Measurements from ENCODE around the gene UCK1.
"Not testable (repeated sequence)": the region's sequence is repeated elsewhere in the genome, so short reads cannot be mapped to it uniquely, and the experiment has no call there.

Gene UCK1

GRCh38 chr9:131516930-131517329 is 14.1 kb downstream of the UCK1 start:
- in situ Hi-C loops (cut with MboI; ENCODE audit: low sequenced_read_pairs, unreplicated experiment) = no loop called here
- no peak for TF ChIP-seq CTCF (IDR thresholded peaks at IDR 0.05; ENCODE audit: borderline replicate concordance, control extremely low read depth, extremely low read depth, insufficient read depth, missing control alignments)
- no peak for DNase-seq (ENCODE audit: low spot score)

- no peak for DNase-seq (ENCODE audit: low spot score)
- no peak for TF ChIP-seq CTCF (IDR thresholded peaks at IDR 0.05; ENCODE audit: borderline replicate concordance, control extremely low read depth, extremely low read depth, insufficient read depth, missing control alignments)
- in situ Hi-C loops (cut with MboI; ENCODE audit: low sequenced_read_pairs, unreplicated experiment) = no loop called here
These were observed 15.0 kb downstream of the UCK1 start for GRCh38 chr9:131516100-131516499.

- in situ Hi-C loops (cut with MboI; ENCODE audit: low sequenced_read_pairs, unreplicated experiment); DNase-seq (ENCODE audit: low spot score): not testable (repeated sequence)
These were observed 15.5 kb downstream of the UCK1 start for GRCh38 chr9:131515559-131516031.

- DNase-seq (ENCODE audit: low spot score) = no peak
- in situ Hi-C loops (cut with MboI; ENCODE audit: low sequenced_read_pairs, unreplicated experiment) = no loop called here
- no peak for TF ChIP-seq CTCF (IDR thresholded peaks at IDR 0.05; ENCODE audit: borderline replicate concordance, control extremely low read depth, extremely low read depth, insufficient read depth, missing control alignments)
These were observed 17.9 kb downstream of the UCK1 start for GRCh38 chr9:131513177-131513576.

GRCh38 chr9:131511880-131512279 is 19.2 kb downstream of the UCK1 start:
- in situ Hi-C loops (cut with MboI; ENCODE audit: low sequenced_read_pairs, unreplicated experiment) = no loop called here
- DNase-seq (ENCODE audit: low spot score) = no peak
- TF ChIP-seq CTCF (IDR thresholded peaks at IDR 0.05; ENCODE audit: borderline replicate concordance, control extremely low read depth, extremely low read depth, insufficient read depth, missing control alignments) = no peak

- no peak for TF ChIP-seq CTCF (IDR thresholded peaks at IDR 0.05; ENCODE audit: borderline replicate concordance, control extremely low read depth, extremely low read depth, insufficient read depth, missing control alignments)
- in situ Hi-C loops (cut with MboI; ENCODE audit: low sequenced_read_pairs, unreplicated experiment) = no loop called here
- no peak for DNase-seq (ENCODE audit: low spot score)
These were observed 19.6 kb downstream of the UCK1 start for GRCh38 chr9:131511416-131511815.

GRCh38 chr9:131505012-131505411 is 26.1 kb downstream of the UCK1 start:
- TF ChIP-seq CTCF (IDR thresholded peaks at IDR 0.05; ENCODE audit: borderline replicate concordance, control extremely low read depth, extremely low read depth, insufficient read depth, missing control alignments) = no peak
- DNase-seq (ENCODE audit: low spot score) = no peak
- in situ Hi-C loops (cut with MboI; ENCODE audit: low sequenced_read_pairs, unreplicated experiment) = no loop called here
